Fibroblast of mammary gland (primary cell): ENCODE measurements around the gene NUP50.

Source experiments
- DNase-seq: peaks from one replicate; pipeline ENCODE4 v3.0.0-alpha.2; 2010; ENCODE audit warnings: low read depth
- H3K4me3 ChIP-seq: 2 replicates; pipeline ENCODE4 v1.5.1; 2011; ENCODE audit warnings: low read depth, mild to moderate bottlenecking, low read length, moderate library complexity; ENCODE audit not compliant: control insufficient read depth
- TF ChIP-seq, protein P1 (sequence below): conservative IDR thresholded peaks from 2 replicates; pipeline ENCODE4 v1.5.1; 2011; ENCODE audit warnings: low read depth, low read length, inconsistent platforms; ENCODE audit not compliant: control insufficient read depth, insufficient read depth

Gene NUP50

DNA sequence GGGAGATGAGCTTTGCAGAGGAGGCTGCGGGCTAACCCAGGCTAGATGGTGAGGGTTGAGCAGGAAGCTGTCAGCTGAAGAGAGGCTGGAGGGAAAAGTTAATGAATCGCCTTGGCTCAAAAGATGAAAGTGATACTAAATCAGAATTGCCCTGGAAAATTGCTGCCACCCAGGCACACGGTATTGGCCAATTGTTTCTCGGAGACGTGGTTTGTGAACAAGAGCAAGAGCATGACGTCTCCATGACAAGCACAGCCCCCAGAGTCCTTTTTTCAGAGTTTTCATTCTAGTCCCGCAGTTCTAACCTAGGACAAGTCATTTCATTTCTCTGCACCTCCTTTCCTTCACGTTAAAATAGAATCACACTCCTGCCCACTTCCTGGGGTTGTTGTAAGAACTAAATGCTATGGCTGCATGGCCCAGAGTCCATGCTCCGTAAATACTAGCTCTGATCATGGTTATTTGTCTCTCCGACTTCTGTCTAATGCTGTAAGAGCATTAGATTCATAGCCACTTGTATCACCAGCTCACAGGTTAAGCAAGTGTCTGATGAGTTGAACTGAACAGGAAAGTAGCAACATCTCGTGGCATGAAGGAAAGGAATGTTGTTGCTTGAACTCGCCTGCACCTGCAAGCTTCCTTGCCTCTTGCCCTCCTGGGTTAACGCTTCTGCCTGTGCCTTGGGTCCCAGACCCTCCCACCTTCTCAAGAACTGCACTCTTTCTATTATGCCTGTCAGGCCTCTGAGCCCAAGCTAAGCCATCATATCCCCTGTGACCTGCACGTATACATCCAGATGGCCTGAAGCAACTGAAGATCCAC is 33.8 kb upstream of the NUP50 start:
- TF ChIP-seq, protein P1, sequence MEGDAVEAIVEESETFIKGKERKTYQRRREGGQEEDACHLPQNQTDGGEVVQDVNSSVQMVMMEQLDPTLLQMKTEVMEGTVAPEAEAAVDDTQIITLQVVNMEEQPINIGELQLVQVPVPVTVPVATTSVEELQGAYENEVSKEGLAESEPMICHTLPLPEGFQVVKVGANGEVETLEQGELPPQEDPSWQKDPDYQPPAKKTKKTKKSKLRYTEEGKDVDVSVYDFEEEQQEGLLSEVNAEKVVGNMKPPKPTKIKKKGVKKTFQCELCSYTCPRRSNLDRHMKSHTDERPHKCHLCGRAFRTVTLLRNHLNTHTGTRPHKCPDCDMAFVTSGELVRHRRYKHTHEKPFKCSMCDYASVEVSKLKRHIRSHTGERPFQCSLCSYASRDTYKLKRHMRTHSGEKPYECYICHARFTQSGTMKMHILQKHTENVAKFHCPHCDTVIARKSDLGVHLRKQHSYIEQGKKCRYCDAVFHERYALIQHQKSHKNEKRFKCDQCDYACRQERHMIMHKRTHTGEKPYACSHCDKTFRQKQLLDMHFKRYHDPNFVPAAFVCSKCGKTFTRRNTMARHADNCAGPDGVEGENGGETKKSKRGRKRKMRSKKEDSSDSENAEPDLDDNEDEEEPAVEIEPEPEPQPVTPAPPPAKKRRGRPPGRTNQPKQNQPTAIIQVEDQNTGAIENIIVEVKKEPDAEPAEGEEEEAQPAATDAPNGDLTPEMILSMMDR: no peak
- no peak overlapping the region for H3K4me3 ChIP-seq
- no peak for DNase-seq

GRCh38 chr22:45130891-45131290 is 32.8 kb upstream of the NUP50 start:
- DNase-seq: no peak
- H3K4me3 ChIP-seq: no peak overlapping the region
- TF ChIP-seq, protein P1: no peak

DNA sequence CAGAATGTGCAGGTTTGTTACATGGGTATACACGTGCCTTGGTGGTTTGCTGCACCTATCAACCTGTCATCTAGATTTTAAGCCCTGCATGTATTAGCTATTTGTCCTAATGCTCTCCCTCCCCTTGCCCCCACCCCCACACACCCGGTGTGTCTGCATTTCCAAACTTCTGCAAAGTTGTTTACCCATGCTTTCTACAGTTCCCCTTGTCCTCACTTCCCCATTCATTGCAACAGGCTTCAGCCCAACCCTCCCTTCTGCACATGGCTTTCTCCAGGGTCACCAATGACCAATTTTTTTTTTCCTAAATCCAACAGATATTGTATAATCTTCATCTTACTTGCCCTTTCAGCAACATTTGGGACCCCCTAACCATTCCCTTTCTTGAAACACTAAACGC is 32.0 kb upstream of the NUP50 start:
- H3K4me3 ChIP-seq: no peak overlapping the region
- DNase-seq: no peak
- TF ChIP-seq, protein P1: no peak

DNA sequence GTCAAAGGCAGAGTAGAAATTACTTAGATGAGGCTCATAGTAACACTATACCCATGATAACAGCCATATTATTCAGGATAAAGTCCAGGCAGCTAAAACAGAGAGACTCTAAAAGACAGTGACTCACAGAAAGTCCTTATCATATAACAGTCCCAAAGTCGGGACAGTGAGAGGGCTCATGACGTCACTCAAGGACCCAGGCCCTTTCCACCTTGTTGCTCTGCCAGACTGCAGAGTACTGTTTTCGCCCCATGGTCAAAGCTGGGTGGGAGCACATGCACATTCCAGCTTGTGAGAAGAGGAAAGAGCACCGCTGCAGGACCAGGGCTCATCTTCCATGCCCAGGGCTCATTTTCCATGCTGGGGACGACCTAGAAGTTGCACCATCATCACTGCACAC is 29.4 kb upstream of the NUP50 start:
- TF ChIP-seq, protein P1: no peak
- no peak overlapping the region for H3K4me3 ChIP-seq
- DNase-seq: no peak

DNA sequence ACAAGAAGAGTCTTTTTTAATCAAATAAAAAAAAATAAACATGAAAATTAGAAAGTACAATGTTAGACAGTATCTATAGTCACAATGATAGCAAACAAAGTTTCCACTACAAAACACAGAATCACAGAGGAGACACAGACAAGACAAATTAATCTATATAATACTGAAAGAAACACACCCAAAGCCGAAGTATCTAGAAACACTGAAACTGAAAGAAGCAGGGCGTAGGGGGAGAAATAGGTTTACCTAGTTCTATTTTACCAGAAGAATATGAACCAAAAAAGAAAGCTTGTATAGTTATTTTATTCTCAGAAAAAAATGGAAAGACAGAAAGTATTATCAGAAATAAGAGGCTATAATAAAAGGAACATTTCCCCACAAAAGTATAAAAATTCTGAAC is 27.1 kb upstream of the NUP50 start:
- TF ChIP-seq, protein P1: no peak
- no peak overlapping the region for H3K4me3 ChIP-seq
- DNase-seq: no peak

DNA sequence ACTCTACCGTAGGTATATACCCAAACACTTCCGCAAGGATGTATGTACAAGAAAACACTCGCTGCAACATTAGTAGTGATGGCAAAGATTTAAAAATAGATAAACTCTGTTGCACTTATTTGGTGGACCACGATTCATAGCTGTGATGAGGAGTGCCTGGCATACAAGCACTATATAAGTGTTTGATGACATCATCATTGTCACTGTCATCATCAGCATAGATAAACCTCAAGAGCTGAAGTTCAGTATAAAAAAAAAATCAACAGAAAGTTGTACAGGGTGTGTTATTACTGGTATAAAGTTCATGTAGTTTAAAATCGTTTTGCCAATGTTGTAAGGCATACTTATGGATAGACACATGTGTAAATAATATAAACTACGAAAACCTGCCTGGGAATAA is 24.0 kb upstream of the NUP50 start:
- no peak for DNase-seq
- TF ChIP-seq, protein P1: no peak
- H3K4me3 ChIP-seq: no peak overlapping the region
